Prostate gland (tissue), 2 donors: Measurements from ENCODE around the gene ZNF80.

Source experiments
- CTCF ChIP-seq, 4 experiments: fragments of 200-600 bp in 2 of 4; fragments of 450-650 bp in 2 of 4; sonication (generic) in 2 of 4; IDR thresholded peaks; 1 replicate in 3 of 4; 2 replicates in 1 of 4; pipeline ENCODE4 v1.5.1; 2016 to 2019; ENCODE audit warnings: antibody characterized with exemption in 4 of 4, mild to moderate bottlenecking in 2 of 4, moderate library complexity in 2 of 4
- POLR2A ChIP-seq: fragments of 450-650 bp; IDR thresholded peaks from one replicate; pipeline ENCODE4 v1.6.1; 2016; ENCODE audit warnings: antibody characterized with exemption, mild to moderate bottlenecking
- POLR2AphosphoS5 ChIP-seq: sonication (generic); formaldehyde crosslinking; IDR thresholded peaks from one replicate; pipeline ENCODE4 v1.6.1; 2017; ENCODE audit warnings: antibody characterized with exemption

GRCh38 chr3:114218578-114219185 lies 18.7 kb downstream of the ZNF80 start:
- TF ChIP-seq CTCF (IDR thresholded peaks at IDR 0.05), result no peak
- no peak for TF ChIP-seq POLR2A
- TF ChIP-seq POLR2AphosphoS5, result no peak
